IMR-90 (cell line): ENCODE results near the gene NTM. TPM values are rescaled to one million over a fixed set of nuclear protein-coding genes. Genes with fewer than 3 reads are reported as not detected.

Experiments
- ATAC-seq: fragments of 200-7000 bp; cut with Tn5 transposase; 2 replicates; pipeline ENCODE4 v1.9.1; 2020; ENCODE audit warnings: low read depth, mild to moderate bottlenecking, moderate library complexity
- BruUV-seq: library from RNA; stranded (reverse); fragments of 400-500 nt; replicated peaks from 2 replicates; lab custom pipeline; 2021; lab: Mats Ljungman, UMichigan
- CTCF ChIA-PET: fragments of 300-600 bp; formaldehyde crosslinking; extraction: SDS; loops from one replicate; lab custom pipeline; 2021; ENCODE audit warnings: antibody characterized with exemption; lab: Yijun Ruan, JAX
- POLR2A ChIA-PET: fragments of 300-600 bp; sonication (Branson Sonifier 250); formaldehyde crosslinking; loops from one replicate; lab custom pipeline; 2022; ENCODE audit warnings: antibody characterized with exemption; ENCODE audit not compliant: unreplicated experiment; lab: Charles Lee
- DNase-seq: peaks from one replicate; pipeline ENCODE4 v3.0.0; 2013
- H2AFZ ChIP-seq: replicated peaks from 2 replicates; pipeline ENCODE3; 2013; ENCODE audit warnings: low read length, mild to moderate bottlenecking; ENCODE audit not compliant: poor library complexity
- H2AK5ac ChIP-seq: 2 replicates; pipeline ENCODE4 v1.6.1; 2013; ENCODE audit warnings: low read depth, low read length, inconsistent platforms
- H2AK9ac ChIP-seq: replicated peaks from 2 replicates; pipeline ENCODE3; 2013; ENCODE audit warnings: mild to moderate bottlenecking, low read depth, low read length, moderate library complexity; ENCODE audit not compliant: poor library complexity
- H2BK120ac ChIP-seq: 2 replicates; pipeline ENCODE4 v1.6.1; 2013; ENCODE audit warnings: low read depth, low read length, inconsistent platforms
- H2BK15ac ChIP-seq: 3 replicates; pipeline ENCODE4 v1.6.1; 2013; ENCODE audit warnings: low read depth, low read length, inconsistent platforms
- H2BK20ac ChIP-seq: 2 replicates; pipeline ENCODE4 v1.6.1; 2013; ENCODE audit warnings: low read depth, mild to moderate bottlenecking, inconsistent platforms, low read length, moderate library complexity
- H2BK5ac ChIP-seq: 2 replicates; pipeline ENCODE4 v1.6.1; 2013; ENCODE audit warnings: mild to moderate bottlenecking, low read depth, low read length, inconsistent platforms; ENCODE audit not compliant: poor library complexity, severe bottlenecking
- H3K14ac ChIP-seq: replicated peaks from 2 replicates; pipeline ENCODE4 v1.6.1; 2013; ENCODE audit warnings: low read depth, low read length, inconsistent platforms
- H3K18ac ChIP-seq: 2 replicates; pipeline ENCODE4 v1.6.1; 2013; ENCODE audit warnings: low read depth, low read length, control low read depth
- H3K23ac ChIP-seq: 2 replicates; pipeline ENCODE4 v1.6.1; 2013; ENCODE audit warnings: low read depth, low read length, inconsistent platforms
- H3K27ac ChIP-seq: 2 replicates; pipeline ENCODE4 v1.5.1; 2013; ENCODE audit warnings: mild to moderate bottlenecking, control low read depth, low read length; ENCODE audit not compliant: insufficient read depth
- H3K27me3 ChIP-seq: 2 replicates; pipeline ENCODE4 v1.6.1; 2013; ENCODE audit warnings: low read length; ENCODE audit not compliant: control insufficient read depth, insufficient read depth
- H3K36me3 ChIP-seq: 2 replicates; pipeline ENCODE4 v1.6.1; 2013; ENCODE audit warnings: low read length, mixed read lengths; ENCODE audit not compliant: control insufficient read depth, insufficient read depth
- H3K4ac ChIP-seq: 2 replicates; pipeline ENCODE4 v1.6.1; 2013; ENCODE audit warnings: low read depth, low read length, inconsistent platforms
- H3K4me1 ChIP-seq: 2 replicates; pipeline ENCODE4 v1.6.1; 2013; ENCODE audit warnings: low read length, mixed read lengths; ENCODE audit not compliant: control insufficient read depth, insufficient read depth
- H3K4me2 ChIP-seq: 2 replicates; pipeline ENCODE4 v1.6.1; 2013; ENCODE audit warnings: low read depth, mild to moderate bottlenecking, control low read depth, low read length, moderate library complexity
- H3K4me3 ChIP-seq: 2 replicates; pipeline ENCODE4 v1.5.1; 2013; ENCODE audit warnings: low read depth, mild to moderate bottlenecking, control low read depth, low read length, moderate library complexity; ENCODE audit not compliant: insufficient read depth
- H3K56ac ChIP-seq: 2 replicates; pipeline ENCODE4 v1.6.1; 2013; ENCODE audit warnings: low read length, inconsistent platforms; ENCODE audit not compliant: insufficient read depth; ENCODE audit errors: extremely low read depth
- H3K79me1 ChIP-seq, 2 experiments: 2 replicates each; pipeline ENCODE4 v1.6.1; 2013; ENCODE audit warnings: low read length in 2 of 2, inconsistent platforms in 1 of 2, low read depth in 1 of 2
- H3K9ac ChIP-seq: 2 replicates; pipeline ENCODE4 v1.6.1; 2013; ENCODE audit warnings: low read depth, low read length, control low read depth
- H3K9me1 ChIP-seq: 2 replicates; pipeline ENCODE4 v1.6.1; 2013; ENCODE audit warnings: low read length, inconsistent platforms; ENCODE audit not compliant: insufficient read depth
- H3K9me3 ChIP-seq: 2 replicates; pipeline ENCODE4 v1.6.1; 2013; ENCODE audit warnings: low read length; ENCODE audit not compliant: control insufficient read depth, insufficient read depth
- H4K20me1 ChIP-seq: 2 replicates; pipeline ENCODE4 v1.6.1; 2013; ENCODE audit warnings: low read length, inconsistent platforms; ENCODE audit not compliant: insufficient read depth
- H4K5ac ChIP-seq: 2 replicates; pipeline ENCODE4 v1.6.1; 2013; ENCODE audit warnings: mild to moderate bottlenecking, low read depth, low read length, control low read depth
- H4K8ac ChIP-seq, 2 experiments: 2 replicates each; pipeline ENCODE4 v1.6.1; 2013; ENCODE audit warnings: low read depth in 2 of 2, low read length in 2 of 2, control low read depth in 1 of 2, inconsistent platforms in 1 of 2
- H4K91ac ChIP-seq: 2 replicates; pipeline ENCODE4 v1.6.1; 2013; ENCODE audit warnings: low read depth, low read length, inconsistent platforms; ENCODE audit not compliant: insufficient read depth
- BHLHE40 ChIP-seq: fragments of 150-350 bp; IDR thresholded peaks from 2 replicates; pipeline ENCODE4 v1.6.1; 2016; ENCODE audit warnings: mild to moderate bottlenecking, low read depth, low read length
- CHD1 ChIP-seq: IDR thresholded peaks from 2 replicates; pipeline ENCODE4 v1.6.1; 2012; ENCODE audit warnings: low read depth, low read length, improper control_type of control experiment
- FOS ChIP-seq: fragments of 150-350 bp; IDR thresholded peaks from 2 replicates; pipeline ENCODE4 v1.6.1; 2016; ENCODE audit warnings: low read depth, low read length
- MAFK ChIP-seq: IDR thresholded peaks from 2 replicates; pipeline ENCODE4 v1.6.1; 2012; ENCODE audit warnings: low read depth, low read length, improper control_type of control experiment
- MXI1 ChIP-seq: IDR thresholded peaks from 2 replicates; pipeline ENCODE4 v1.6.1; 2012; ENCODE audit warnings: low read depth, mild to moderate bottlenecking, low read length, moderate library complexity, borderline replicate concordance
- POLR2A ChIP-seq: IDR thresholded peaks from 2 replicates; pipeline ENCODE4 v1.6.1; 2012; ENCODE audit warnings: mild to moderate bottlenecking, low read depth, low read length
- RCOR1 ChIP-seq: IDR thresholded peaks from 2 replicates; pipeline ENCODE4 v1.6.1; 2012; ENCODE audit warnings: mild to moderate bottlenecking, low read length, improper control_type of control experiment; ENCODE audit not compliant: insufficient replicate concordance
- WGBS, 2 experiments: methylation state at CpG; one replicate each; pipeline versions ENCODE4 v1.1.5 to v1.1.7; 2013; ENCODE audit warnings: missing lambda C conversion rate in 2 of 2; ENCODE audit not compliant: insufficient read length in 1 of 2; ENCODE audit errors: extremely low coverage in 2 of 2; 5-methylcytosine and 5-hydroxymethylcytosine counted together
- dilution Hi-C: fragments of 300-500 bp; cut with HindIII; formaldehyde crosslinking; loops from one replicate; pipeline ENCODE4 v1.14.3; 2018; ENCODE audit warnings: low sequenced_read_pairs; ENCODE audit not compliant: unreplicated experiment
- in situ Hi-C: fragments of 300-500 bp; cut with MboI; formaldehyde crosslinking; loops from 3 replicates; pipeline ENCODE4 v1.14.3; 2019; ENCODE audit warnings: low sequenced_read_pairs, inconsistent platforms, mixed read lengths
- intact Hi-C: fragments of 100-400 bp; cut with micrococcal nuclease; formaldehyde crosslinking; loops from 2 replicates; pipeline ENCODE4 v1.10.0; 2022
- polyA plus RNA-seq, 3 experiments: library from polyadenylated mRNA; depleted of rRNA; stranded (reverse); fragments of >200 nt; gene quantifications; 2 replicates each; pipeline ENCODE4 v1.2.3, GENCODE V29; 2012; ENCODE audit warnings: low replicate concordance in 1 of 3
- total RNA-seq: library from RNA; depleted of rRNA; stranded (reverse); fragments of >200 nt; gene quantifications from 2 replicates; pipeline ENCODE4 v1.2.3, GENCODE V29; 2012
- TF ChIP-seq, protein P1 (sequence below): fragments of 150-350 bp; IDR thresholded peaks from 2 replicates; pipeline ENCODE4 v1.6.1; 2017; ENCODE audit warnings: mild to moderate bottlenecking, antibody characterized with exemption, low read length, low read depth

The NTM gene
- total and polyA plus RNA-seq, 2 of the 4 experiments (the other 2 are of a cell fraction): 19.5 to 25.5 TPM

DNA sequence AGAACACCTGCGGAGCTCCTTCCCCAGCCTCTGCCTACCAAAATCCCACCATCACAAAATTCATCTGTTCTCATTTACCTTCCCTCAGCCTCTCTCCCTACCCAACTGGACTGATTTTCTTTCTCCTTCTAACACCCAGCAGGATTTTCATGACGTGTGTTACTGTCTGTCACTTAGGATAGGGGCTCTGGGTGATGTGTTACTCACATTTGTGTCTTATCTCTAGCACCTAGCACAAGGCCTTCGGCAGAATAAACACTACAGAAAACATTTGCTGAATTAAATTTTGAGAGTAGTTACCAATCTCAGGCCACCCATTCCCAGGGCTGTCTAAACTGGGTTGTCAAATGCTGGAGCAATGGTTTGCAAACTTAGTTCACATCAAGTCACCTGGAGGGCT, 88.0 kb downstream of the NTM start:
- dilution Hi-C loops: no loop called here
- DNase-seq: no peak
- CTCF ChIA-PET: no interaction called here
- POLR2A ChIA-PET: no interaction called here
- H2AK5ac ChIP-seq: no peak overlapping the region
- H4K8ac ChIP-seq: no peak overlapping the region
- no peak for ATAC-seq
- no peak overlapping the region for H2BK15ac ChIP-seq
- no peaks in the 10 kb centered on the region for H3K9me3 ChIP-seq
- H4K20me1 ChIP-seq: no peaks in the 10 kb centered on the region
- H2AFZ ChIP-seq: no peak overlapping the region
- H3K36me3 ChIP-seq: no peaks in the 10 kb centered on the region
- no peak overlapping the region for H3K9ac ChIP-seq
- no peaks in the 10 kb centered on the region for H3K4me1 ChIP-seq
- H3K56ac ChIP-seq: no peak overlapping the region
- H2BK20ac ChIP-seq: no peak overlapping the region
- in situ Hi-C loops: no loop called here
- no peak overlapping the region for H3K27ac ChIP-seq
- no peak overlapping the region for H3K23ac ChIP-seq
- H4K91ac ChIP-seq: no peak overlapping the region
- H3K27me3 ChIP-seq: no peaks in the 10 kb centered on the region
- no CpG with 5 or more reads among the region's 3 CpGs for WGBS, 2 experiments
- no peak overlapping the region for H2AK9ac ChIP-seq
- H4K5ac ChIP-seq: no peak overlapping the region
- H3K14ac ChIP-seq: no peak overlapping the region
- H3K4me3 ChIP-seq: no peak overlapping the region
- H3K79me1 ChIP-seq: no peaks in the 10 kb centered on the region
- no peak overlapping the region for H3K4ac ChIP-seq
- intact Hi-C loops: no loop called here
- BruUV-seq: no TSS peak
- no peaks in the 10 kb centered on the region for H3K9me1 ChIP-seq
- no peak overlapping the region for H3K4me2 ChIP-seq
- no peak overlapping the region for H2BK5ac ChIP-seq
- H2BK120ac ChIP-seq: no peak overlapping the region
- no peak for TF ChIP-seq MAFK
- no peak for TF ChIP-seq BHLHE40
- TF ChIP-seq FOS: no peak
- no peak for TF ChIP-seq RCOR1
- TF ChIP-seq, protein P1, sequence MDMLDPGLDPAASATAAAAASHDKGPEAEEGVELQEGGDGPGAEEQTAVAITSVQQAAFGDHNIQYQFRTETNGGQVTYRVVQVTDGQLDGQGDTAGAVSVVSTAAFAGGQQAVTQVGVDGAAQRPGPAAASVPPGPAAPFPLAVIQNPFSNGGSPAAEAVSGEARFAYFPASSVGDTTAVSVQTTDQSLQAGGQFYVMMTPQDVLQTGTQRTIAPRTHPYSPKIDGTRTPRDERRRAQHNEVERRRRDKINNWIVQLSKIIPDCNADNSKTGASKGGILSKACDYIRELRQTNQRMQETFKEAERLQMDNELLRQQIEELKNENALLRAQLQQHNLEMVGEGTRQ: no peak
- no peak for TF ChIP-seq MXI1
- no peak for TF ChIP-seq CHD1
- no peak for TF ChIP-seq POLR2A
- H3K18ac ChIP-seq: no peak overlapping the region
